Fibroblast of villous mesenchyme (primary cell): Measurements from ENCODE around the gene F13B. TPM values are rescaled to one million over a fixed set of nuclear protein-coding genes. Genes with fewer than 3 reads are reported as not detected.
"Not testable (repeated sequence)": the region's sequence is repeated elsewhere in the genome, so short reads cannot be mapped to it uniquely, and the experiment has no call there.

Source experiments
- DNase-seq: peaks from one replicate; pipeline ENCODE4 v3.0.0-alpha.2; 2010; ENCODE audit warnings: low read depth
- H3K4me3 ChIP-seq: 2 replicates; pipeline ENCODE4 v1.5.1; 2011; ENCODE audit warnings: low read depth, mild to moderate bottlenecking, low read length
- total RNA-seq: library from RNA; depleted of rRNA; stranded (reverse); fragments of >200 nt; gene quantifications from 2 replicates; pipeline ENCODE4 v1.2.3, GENCODE V29; 2012
- TF ChIP-seq, protein P1 (sequence below): IDR thresholded peaks from 2 replicates; pipeline ENCODE4 v1.5.1; 2012; ENCODE audit warnings: low read depth, mild to moderate bottlenecking, low read length; ENCODE audit not compliant: insufficient read depth

Gene F13B
- total RNA-seq, 1 donor, result not detected

GRCh38 chr1:197008861-197009260, 58.2 kb downstream of the F13B start:
- no peak for DNase-seq
- TF ChIP-seq, protein P1, sequence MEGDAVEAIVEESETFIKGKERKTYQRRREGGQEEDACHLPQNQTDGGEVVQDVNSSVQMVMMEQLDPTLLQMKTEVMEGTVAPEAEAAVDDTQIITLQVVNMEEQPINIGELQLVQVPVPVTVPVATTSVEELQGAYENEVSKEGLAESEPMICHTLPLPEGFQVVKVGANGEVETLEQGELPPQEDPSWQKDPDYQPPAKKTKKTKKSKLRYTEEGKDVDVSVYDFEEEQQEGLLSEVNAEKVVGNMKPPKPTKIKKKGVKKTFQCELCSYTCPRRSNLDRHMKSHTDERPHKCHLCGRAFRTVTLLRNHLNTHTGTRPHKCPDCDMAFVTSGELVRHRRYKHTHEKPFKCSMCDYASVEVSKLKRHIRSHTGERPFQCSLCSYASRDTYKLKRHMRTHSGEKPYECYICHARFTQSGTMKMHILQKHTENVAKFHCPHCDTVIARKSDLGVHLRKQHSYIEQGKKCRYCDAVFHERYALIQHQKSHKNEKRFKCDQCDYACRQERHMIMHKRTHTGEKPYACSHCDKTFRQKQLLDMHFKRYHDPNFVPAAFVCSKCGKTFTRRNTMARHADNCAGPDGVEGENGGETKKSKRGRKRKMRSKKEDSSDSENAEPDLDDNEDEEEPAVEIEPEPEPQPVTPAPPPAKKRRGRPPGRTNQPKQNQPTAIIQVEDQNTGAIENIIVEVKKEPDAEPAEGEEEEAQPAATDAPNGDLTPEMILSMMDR, result no peak
- no peak overlapping the region for H3K4me3 ChIP-seq

- no peak overlapping the region for H3K4me3 ChIP-seq
- TF ChIP-seq, protein P1, result no peak
- DNase-seq, result no peak
Observed at GRCh38 chr1:197003132-197003531, 63.9 kb downstream of the F13B start.

DNA sequence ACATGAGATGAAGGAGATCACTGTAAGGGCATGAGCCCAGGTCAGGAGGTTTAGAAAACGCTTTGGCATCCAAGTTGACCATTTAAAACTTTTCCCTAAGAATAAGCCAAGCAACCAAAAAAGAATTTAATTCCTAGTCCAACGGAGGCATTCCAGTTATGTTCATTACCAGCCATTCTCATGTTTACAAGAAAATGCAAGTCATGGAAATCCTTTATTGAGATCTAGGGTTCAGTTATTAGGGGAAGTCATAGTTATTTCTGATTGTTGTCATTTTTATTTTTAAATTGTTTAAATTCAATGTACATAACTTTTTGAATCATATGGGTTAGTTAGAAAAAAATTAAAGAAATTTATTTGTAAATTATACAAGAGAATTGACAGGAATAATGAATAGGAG, 65.2 kb downstream of the F13B start:
- DNase-seq, result no peak
- TF ChIP-seq, protein P1, result no peak
- no peak overlapping the region for H3K4me3 ChIP-seq

- TF ChIP-seq, protein P1, result no peak
Observed at GRCh38 chr1:196997423-196997822, 69.6 kb downstream of the F13B start.

DNA sequence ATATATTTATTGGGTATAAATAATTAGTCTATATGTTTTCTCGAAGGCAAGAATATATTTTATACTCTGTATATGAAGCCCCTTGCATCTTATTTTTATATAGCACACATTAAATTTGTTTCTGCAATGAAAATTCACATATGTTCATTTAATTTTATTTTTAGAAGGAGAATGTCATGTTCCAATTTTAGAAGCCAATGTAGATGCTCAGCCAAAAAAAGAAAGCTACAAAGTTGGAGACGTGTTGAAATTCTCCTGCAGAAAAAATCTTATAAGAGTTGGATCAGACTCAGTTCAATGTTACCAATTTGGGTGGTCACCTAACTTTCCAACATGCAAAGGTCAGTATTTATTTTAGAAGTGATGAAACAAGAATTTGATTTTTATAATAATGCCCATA, 73.1 kb downstream of the F13B start:
- TF ChIP-seq, protein P1, result no peak
- DNase-seq, result no peak
- H3K4me3 ChIP-seq, result no peak overlapping the region

More at GRCh38 chr1:196997423-196997822, 69.6 kb downstream of the F13B start:
- no peak overlapping the region for H3K4me3 ChIP-seq
- DNase-seq, result peak; percentile 12

DNA sequence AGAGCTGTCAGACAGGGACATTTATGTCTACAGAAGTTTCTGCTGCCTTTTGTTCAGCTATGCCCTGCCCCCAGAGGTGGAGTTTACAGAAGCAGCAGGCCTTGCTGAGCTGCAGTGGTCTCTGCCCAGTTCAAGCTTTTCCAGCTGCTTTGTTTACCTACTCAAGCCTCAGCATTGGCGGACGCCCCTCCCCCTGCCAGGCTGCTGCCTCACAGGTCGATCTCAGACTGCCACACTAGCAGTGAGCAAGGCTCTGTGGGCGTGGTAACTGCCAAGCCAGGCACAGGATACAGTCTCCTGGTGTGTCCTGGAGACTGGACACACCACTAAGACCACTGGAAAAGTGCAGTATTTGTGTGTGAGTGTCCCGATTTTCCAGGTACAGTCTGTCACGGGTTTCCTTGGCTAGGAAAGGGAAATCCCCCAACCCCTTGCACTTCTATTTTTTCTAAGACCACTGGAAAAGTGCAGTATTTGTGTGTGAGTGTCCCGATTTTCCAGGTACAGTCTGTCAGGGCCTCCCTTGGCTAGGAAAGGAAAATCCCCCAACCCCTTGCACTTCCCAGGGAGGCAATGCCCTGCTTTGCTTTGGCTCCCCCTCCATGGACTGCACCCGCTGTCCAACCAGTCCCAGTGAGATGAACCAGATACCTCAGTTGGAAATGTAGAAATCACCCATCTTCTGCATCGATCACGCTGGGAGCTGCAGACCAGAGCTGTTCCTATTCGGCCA, 75.0 kb downstream of the F13B start:
- not testable (repeated sequence) for H3K4me3 ChIP-seq, DNase-seq

Other genes with a start within 250 kb of the F13B start
- gene CFHR1, start 247.5 kb downstream of the F13B start, total RNA-seq, result 0.86 TPM in 1 of 2 replicates, not detected in the other
- gene CFHR4, start 179.2 kb downstream of the F13B start, total RNA-seq, result not detected in 2 replicates
- gene CFHR2, start 123.5 kb downstream of the F13B start, total RNA-seq, result not detected in 2 replicates
- gene CFHR5, start 89.7 kb downstream of the F13B start, total RNA-seq, result not detected in 2 replicates
- gene ASPM, start 79.4 kb upstream of the F13B start, total RNA-seq, result 19.6 and 43.6 TPM in 2 replicates
- 18.4 and 32.0 TPM in 2 replicates for gene ZBTB41, start 134.0 kb upstream of the F13B start, total RNA-seq
- under 0.01 TPM in 2 replicates for gene CRB1, start 201.0 kb upstream of the F13B start, total RNA-seq